NCI-H524 (cell line): Measurements from ENCODE around the gene CENPP.
A peak's percentile ranks its signal among the peaks of the same experiment; 100 is the strongest.

ENCODE experiments used
- DNase-seq, 2 experiments: peaks; one replicate each; lab custom pipeline; 2025; lab: John Stamatoyannopoulos, UW

The CENPP gene

DNA sequence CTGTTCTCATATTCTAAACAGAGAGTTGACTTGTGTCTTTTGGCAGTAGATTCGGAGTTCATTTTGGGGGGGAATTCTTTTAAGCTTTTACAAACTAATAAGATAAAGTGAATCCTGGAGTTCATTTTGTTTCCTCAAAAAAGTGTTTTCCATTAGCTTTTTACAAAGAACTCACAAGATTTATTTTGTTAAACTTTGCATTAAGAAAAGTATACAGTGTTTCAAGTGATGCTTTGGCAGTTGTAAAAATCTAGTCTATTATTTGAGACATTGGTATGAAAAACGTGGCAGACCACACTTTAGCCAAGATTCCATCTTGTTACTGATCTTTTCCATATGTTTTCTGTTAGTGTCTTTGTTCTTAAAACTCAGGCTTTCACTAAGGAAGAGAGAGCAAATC lies 99.7 kb downstream of the CENPP start:
- DNase-seq: no peak

DNA sequence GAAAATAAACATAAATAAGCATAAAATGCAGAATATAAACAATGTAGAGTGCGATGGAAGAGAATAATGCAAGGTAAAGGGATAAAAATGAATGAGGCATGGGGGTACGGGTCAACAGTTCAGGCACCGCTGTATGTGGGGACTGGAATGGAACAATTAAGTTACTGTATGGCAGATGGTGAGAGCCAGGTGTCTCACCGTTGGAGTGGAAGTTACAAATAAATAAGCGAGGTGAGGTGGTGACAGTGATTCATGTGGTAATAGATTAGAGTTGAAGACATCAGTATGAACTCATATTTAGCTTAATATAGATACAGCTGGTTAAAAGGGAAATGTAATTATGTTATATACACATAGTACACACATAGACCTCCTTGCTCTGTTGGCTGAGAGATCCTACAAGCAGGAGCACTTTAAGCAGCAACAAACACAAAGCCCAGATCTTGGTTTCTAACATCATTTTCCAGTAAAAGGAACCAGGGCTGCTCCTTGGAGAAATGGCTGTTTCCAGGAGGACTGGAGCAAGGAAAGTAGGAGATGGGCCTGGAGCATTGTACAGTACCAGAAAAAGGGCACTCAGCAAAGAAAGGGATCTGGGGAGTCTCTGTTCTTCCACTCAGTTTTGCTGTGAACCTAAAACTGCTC lies 100.9 kb downstream of the CENPP start:
- peak; percentile 90 to 96 for DNase-seq

DNA sequence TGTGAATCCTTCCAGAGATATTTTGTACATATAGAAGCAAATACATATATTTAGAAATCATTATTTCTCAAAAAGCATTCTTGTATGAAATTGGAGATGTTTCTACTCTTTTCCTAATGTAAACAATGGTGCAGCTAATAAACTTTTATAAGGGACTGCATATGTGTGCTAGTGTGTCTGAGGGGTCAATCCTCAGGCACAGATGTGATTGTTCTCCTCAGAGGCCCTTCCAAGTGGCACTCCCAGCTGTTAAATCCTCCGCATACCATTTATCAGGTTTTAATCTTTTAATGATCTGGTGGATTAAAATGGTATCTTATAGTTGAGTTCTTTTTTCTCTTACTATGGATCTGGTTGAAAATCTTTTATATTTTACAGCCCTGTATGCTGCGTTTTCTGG lies 104.1 kb downstream of the CENPP start:
- DNase-seq: peak; percentile 94 to 95

DNA sequence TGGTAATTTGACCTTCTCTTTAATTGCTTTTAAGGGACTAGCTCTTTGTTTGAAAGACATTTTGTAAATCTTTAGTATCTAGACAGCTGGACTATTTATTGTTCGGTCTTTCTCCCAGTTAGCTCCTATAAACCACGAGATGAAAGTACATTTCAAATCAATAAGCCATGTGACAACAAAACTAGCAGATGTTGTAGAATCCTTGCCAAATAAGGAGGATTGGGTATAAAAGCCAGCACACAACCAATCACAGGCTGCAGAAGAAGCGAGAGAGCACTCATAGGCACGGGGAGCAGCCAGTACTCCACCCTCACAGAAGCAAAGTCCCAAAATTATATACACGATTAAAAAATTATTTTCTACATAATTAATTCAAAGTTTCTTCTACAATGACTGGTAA lies 106.6 kb downstream of the CENPP start:
- peak; percentile 19 to 63 for DNase-seq

DNA sequence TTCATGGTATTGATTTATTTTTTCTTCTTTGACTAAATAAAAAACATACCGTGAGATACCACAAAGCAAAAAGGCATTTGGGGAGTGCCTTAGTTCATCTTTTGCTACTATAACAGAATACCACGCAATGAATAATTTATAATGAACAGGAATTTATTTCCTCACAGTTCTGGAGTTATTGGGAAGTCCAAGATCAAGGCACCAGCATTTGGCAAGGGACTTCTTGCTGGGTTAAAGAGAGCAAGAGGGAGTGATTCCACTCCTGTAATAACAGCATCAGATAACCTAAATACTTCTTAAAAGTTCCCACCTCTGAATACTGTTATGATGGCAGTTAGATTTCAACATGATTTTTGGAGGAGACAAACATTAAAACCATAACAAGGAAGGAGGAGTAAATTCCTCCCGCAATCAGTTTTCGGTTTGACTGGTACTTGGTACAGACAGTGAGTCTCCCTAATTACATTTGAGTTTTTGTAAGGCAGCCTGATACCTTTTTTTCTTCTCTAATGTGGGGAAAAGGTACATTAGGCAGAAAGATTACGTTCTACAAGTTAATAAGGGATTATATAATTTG lies 107.3 kb downstream of the CENPP start:
- DNase-seq: no peak

DNA sequence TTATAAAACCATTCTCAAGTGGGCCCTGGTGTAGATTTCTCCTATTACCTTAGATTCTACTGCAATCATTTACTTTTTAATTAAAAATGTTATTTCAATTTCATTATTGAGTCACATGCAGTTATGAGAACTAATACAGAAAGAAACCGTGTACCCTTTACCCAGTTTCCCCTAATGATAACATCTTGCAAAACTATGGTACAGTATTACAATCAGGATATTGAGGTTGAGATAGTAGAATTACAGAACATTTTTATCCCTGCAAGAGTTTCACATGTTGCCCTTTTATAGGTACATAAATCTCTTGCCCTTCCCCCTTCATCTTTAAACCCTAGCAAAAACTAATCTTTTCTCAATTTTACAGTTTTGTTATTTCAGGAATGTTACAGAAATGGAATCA lies 109.5 kb downstream of the CENPP start:
- no peak for DNase-seq

DNA sequence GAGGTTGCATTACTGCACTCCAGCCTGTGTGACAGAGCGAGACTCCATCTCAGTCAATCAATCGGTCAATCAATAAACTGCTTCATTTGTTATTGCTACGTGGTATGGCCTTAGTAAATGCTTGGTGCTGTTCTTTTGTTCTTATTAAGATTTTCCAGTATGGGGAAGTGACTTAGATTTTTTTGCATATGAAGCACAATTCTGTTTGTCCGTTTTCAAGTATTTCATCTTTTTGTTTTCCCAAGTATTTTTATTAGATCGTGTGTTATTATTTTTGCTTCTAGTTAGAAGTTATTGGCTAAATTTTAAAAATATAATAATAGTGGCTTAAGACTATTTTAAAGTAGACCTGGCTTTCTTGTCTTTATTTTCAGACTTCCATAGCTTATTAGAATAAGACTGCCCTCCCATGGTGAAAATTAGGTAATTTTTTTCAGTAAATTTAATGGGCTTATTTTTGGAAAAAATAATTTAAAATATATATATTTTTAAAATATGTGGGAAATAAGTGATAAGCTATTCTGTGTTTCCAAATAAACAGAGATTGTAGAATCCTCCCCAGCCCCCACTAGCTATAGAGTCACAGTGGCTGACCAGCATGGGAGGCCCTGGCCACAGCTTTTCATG lies 113.3 kb downstream of the CENPP start:
- peak in 1 of 2 experiments; percentile 32 for DNase-seq

DNA sequence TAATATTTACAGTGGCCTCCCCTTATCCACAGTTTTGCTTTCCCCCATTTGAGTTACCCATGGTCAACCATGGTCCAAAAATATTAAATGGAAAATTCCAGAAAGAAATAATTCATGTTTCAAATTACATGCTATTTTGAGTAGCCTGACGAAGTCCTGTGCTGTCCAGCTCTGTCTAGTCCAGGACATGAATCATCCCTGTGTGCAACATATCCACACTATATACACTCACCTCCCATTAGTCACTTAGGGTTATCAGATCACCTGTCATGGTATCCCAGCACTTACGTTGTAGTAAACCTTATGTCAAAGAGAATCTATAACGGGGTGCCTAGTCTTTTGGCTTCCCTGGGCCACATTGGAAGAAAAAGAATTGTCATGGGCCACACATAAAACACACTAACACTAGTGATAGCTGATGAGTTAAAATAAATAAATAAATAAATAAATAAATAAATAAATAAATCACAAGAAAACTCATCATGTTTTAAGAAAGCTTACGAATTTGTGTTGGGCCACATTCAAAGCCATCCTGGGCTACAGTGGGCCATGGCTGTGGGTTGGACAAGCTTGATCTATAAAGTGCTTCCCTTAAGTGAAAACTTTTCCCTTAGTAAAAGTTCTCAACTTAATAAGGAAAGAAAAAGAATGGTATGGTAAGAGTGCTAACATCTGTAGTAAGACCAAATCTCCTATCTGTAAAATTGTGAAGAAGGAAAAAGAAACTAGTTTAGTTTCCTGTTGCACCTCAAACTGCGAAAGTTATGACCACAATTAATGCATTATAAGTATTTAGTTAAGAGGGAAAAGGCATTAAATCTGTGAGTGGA lies 114.4 kb downstream of the CENPP start:
- DNase-seq: no peak

DNA sequence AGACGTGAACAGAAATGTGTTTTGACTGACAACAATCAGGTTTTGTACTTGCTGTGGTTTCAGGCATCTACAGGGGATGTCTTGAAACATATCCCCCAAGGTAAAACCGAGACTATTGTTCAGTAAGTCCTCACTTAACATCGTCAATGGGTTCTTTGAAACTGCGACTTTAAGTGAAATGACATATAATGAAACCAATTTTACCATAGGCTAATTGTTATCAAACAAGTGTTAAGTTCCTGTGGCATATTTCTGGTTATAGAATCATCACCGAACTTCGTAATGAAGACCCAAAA lies 114.9 kb downstream of the CENPP start:
- no peak for DNase-seq

DNA sequence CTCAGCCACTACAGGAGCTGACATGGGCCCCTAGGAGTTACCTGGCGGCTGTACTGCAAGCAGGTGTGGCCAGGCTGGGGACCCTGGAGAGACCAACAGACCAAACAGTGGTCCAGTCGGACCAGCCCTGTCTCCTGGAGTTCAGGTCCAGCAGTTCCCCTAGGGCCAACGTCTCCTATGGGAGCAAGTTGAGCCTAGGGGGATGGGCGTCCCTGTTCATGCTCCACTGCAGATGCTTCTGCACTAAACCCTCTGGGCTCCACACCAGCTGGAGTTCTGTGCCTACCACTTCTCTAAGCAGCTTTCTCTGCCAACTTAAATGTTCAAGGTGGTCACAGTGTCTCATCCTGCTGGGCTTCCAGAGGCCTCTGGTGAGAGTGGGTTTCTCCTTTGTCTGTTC lies 119.1 kb downstream of the CENPP start:
- DNase-seq: peak; percentile 38 to 83

DNA sequence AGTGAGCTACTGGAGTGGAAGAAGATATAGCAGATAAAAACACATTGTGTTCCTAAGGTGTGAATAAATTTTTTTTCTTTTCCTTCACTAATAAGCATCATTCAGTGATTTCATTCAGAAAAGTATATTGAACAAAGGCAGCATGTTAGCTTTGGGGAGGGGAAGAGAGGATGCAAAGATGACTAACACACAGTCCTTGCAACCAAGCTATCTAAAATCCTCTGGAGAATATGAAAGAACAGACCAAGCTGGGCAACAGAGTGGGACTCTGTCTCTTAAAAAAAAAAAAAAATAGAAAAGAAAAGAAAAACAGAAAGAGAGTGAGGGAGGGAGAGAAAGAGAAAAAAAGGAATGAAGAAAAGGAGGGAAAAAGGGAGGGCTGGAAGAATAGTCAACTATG lies 120.8 kb downstream of the CENPP start:
- DNase-seq: no peak

DNA sequence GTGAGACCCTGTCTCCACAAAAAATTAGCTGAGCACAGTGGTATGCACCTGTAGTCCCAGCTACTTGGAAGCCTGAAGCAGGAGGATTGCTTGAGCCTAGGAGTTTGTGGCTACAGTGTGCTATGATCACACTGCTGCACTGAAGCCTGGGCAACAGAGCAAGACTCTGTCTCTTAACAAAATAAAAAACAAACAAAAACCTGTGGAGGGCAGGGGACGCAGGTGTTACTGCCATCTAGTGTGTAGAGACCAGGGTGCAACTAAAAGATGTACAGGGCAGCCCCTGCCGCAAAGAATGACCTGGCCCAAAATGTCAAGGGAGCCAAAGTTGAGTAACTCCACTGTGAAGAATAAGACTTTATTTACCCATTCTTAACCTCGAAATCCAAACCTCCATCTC lies 129.5 kb downstream of the CENPP start:
- DNase-seq: peak in 1 of 2 experiments; percentile 8

DNA sequence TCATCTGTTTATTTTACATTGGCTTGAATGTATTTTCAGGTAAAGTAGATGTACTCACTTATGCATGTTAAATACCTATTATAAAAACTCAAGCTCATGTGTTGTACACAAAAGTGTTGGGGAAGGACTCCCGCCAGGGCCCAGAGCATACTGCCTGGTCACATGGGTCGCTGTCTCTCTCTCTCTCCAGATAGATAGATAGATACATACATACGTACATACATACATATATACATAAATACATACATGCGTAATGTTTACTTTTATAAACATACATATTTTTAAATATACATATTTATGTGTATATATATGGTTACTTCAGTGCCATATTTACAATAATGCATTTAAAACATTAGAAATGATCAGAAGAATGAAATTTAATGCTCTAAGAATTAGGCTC lies 131.8 kb downstream of the CENPP start:
- DNase-seq: no peak

DNA sequence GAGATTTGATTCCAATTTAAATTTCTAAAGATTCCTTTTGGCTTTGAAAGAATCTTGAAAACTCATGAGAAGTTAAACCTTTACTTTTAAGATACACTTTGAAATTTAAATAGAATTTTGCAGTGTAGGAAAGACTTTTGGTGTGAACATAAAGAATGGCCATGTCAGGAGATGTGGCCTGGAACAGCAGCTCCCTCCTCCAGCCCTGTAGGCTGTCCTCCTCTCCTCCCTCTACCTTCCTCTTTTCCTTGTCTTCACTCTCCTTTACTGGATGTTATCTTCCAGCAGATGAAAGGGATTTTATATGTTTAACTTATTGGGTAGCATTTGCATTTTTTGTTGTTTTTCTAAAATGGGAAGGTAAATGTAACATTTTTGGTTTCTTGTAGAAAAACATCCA lies 137.6 kb downstream of the CENPP start:
- DNase-seq: no peak

DNA sequence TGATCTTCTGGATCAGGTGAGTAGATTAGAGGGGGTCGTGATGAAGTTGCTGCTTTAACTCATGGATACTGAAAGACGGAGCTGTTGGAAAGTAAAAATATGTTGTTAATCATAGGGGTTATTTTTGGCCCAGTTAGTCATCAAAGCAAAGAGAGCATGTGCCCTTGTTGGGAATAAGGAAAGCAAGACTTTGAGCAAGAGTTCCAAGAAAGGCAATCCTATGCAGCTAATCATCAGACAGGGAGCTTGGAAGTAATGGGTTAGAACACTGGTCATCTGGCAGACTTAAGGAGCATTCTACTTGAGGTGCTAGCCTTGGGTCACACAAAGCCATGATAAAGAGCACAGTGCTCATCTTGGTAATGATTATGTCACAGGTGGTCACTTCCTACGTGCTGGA lies 138.2 kb downstream of the CENPP start:
- no peak for DNase-seq

DNA sequence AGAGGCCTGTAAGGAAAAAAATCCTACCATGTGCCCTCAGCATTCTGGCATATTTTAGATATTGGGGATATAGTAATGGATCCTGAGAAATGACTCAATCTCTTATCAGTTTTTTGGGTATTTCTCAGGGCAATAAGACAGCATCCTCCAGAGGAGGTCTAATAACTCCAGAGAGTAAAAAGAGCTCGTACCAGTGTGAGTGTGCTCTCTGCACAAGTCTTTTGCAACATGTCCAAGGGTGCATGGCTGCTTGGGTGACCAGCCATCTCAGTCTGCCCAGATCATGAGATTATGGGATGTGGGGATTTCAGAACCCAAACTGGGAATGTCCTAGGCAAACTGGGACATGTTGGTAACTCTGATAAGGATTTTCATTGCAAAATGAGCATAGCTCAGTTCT lies 141.3 kb downstream of the CENPP start:
- no peak for DNase-seq

DNA sequence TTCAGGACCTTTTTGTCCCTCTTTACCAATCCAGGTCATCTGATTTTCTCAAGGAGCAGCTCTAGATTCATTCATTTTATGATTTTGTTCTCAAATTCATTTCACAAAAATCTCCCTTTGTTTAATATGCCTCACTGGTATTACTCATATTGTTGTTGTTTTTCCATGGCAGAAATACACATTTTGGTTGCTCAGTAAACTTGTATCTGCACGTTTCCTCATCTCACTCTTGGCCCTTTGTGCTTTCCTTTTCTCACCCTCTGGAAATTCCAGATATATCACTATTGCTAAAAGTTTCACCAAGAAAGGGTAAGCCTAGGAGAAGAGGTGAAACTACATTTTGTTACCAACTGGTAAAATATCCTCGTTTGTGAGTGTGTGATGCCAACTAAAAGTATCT lies 141.8 kb downstream of the CENPP start:
- DNase-seq: no peak

DNA sequence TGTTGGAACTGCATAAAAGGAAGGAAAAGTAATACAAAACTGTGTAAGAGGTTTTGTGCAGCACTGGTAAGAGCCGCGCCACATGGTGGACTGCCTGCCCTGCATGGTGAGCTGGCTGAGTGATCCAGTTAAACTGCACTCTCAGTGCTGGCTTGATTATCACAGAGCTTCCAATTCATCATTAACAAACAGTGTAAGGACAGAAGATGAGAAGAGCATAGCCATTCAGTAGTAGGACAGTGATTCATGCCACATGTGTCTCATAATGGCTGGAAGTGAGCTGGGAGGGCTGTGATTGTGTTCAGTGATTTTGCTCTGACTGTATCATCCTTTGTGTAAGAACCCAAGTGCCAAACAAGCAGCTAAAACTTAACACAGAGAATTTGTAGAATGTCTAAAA lies 142.5 kb downstream of the CENPP start:
- DNase-seq: no peak

DNA sequence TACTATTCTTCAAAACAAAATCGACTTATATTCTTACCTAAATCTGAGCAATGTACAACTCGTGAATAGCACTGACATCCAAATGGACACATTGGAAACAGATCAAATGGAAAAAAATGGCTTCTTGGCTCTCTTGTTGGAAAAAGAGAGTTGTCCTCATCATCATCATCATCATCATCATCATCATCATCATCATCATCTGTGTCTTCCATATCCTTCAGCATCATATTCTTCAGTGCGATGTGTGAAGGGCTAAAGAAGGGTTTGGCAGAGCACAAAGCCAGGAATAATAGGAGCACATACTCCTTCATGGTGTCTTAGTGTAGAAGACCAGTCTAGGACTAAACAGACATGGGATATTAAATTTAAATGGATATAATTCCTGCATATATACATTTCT lies 148.8 kb downstream of the CENPP start:
- no peak for DNase-seq

DNA sequence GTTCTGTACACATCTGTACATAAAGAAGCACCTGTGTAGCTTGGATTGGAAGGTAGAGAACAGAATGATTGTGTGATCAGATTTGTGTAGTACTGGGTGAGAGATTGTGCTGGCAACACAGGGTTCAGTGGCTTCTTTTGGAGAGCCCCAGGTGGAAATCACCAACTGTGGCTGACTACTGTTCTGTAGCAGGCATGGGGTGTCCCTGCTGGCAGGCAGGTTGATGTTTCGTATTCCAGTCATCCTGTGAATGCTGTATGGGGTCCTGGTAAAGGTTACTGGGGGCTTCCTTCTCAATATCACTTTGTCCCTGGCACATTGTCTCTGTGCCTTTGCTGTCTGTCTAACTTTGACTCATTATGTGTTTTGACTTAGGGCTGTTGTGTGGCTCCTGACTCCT lies 151.2 kb downstream of the CENPP start:
- no peak for DNase-seq

DNA sequence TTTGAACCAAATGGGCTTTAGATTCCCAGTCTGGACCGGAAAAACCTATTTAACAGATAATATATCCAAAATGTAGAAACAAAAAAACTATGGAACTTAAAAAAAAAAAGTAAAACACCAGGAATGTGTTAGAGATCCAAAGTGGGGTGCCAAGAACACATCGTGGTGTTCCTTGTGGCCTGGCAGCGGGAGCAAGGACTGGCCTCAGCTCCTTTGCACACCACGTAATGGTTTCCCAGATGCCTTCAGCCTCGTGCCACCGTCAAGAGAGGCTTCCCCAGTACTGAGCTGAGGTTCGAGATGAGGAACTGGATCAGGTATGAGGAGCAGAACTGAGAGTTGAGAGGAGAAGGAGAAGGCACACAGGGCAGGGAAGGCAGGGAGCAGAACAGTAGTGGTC lies 153.0 kb downstream of the CENPP start:
- DNase-seq: no peak

DNA sequence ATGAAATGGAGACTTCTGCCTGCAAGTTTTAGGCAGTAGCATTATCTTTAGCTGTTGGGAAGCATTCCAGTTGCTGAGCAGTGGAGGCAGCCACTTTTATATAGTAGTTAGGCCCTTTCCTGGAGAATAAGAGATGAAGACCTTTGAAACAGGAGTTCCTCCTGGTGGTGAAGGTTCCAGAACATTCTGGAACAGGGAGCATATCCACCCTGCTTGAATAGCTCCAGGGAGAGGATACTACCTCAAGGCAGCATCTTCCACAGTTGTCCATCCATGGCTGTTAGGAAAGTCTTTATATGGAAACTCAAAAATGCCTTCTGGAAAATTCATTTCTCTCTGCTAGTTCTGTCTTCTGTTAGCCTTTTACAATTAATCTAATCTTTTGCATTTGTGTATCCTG lies 153.6 kb downstream of the CENPP start:
- no peak for DNase-seq

DNA sequence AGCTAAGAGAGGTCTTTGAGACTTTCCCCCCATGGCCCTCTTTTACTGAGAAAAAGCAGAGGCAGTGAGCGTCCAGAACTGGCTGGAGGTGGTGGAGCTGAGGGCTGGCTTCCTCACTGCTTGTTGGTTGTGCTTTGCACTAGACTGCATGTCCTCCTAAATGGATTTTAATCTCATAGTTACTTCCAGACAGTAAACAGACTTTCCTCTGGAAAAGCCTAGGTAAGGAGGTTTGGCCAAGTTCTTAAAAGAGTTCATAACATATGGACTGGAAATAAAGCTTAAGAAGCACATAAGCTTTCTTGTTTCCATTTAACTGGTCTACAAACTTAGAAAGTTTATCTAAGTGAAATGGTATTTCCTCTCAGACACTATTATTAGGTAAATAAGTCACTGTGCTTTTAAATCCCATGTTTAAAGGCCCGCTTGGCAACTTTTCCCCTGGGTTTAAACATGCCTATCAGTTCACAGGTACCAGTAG lies 154.6 kb downstream of the CENPP start:
- no peak for DNase-seq
